GM21367 (cell line): ENCODE results near the gene SH3TC1.

Source experiments
- ATAC-seq: cut with Tn5 transposase; IDR thresholded peaks from one replicate; pipeline ENCODE4 v1.9.1; 2021; ENCODE audit not compliant: unreplicated experiment

SH3TC1 gene

DNA sequence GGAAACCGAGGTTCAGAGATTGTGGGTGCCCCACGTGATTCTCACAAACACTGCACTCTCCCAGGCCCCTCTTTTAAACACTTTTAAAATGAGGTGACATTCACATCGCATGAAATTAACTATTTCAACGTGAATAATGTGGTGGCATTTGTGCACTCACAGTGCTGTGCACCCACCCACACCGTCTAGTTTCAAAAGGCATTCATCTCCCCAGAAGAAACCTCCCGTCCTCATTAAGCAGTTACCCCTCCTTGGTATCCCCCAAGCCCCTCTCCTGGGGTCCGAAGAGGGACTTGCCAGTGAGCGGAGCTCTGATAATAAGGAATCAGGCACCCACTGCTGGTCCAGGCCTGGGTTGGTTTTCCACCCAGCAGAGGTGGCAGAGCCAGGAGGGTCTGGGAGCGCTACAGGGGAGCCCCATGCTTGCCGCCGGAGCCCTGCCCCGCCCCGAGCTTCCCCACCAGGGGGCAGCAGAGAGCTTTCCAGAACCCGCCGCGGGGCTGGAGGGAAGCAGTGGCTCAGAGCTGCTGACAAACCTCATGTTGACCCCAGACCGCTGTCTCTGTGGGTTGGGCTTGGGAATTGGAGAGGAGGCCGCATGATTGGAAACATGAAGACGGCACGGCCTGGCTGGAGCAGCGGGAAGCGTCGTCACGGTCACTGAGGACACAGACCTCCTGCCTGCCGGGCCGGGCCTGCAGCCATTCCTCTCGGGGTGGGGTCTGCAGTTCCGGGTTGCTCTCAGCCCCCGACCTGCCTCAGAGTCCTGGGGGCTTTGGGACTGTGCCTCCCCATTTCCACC, 43.0 kb downstream of the SH3TC1 start:
- ATAC-seq, result no peak

DNA sequence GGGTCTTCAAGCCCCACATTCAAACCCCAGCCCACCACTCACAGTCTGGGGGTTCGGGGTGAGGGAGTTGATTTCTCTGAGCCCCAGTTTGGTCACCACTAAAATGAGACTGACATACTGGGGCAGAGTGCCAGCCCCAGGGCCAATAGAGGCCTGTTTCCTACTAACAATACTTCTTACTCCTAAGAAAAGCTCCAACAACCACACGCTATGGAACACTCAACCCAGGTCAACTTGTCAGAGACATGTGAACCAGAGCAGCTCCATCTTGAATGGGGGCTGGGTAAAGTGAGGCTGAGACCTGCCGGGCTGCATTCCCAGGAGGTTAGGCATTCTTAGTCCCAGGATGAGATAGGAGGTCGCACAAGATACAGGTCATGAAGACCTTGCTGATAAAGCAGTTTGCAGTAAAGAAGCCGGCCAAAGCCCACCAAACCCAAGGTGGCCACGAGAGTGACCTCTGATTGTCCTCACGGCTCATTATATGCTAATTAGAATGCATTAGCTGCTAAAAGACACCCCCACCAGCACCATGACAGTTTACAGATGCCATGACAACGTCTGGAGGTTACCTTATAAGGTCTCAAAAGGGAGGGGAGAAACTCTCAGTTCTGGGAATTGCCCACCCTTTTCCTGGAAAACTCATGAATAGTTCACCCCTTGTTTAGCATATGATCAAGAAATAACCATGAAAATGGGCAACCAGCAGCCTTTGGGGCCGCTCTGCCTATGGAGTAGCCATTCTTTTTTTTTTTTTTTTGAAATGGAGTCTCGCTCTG, 43.9 kb downstream of the SH3TC1 start:
- no peak for ATAC-seq

DNA sequence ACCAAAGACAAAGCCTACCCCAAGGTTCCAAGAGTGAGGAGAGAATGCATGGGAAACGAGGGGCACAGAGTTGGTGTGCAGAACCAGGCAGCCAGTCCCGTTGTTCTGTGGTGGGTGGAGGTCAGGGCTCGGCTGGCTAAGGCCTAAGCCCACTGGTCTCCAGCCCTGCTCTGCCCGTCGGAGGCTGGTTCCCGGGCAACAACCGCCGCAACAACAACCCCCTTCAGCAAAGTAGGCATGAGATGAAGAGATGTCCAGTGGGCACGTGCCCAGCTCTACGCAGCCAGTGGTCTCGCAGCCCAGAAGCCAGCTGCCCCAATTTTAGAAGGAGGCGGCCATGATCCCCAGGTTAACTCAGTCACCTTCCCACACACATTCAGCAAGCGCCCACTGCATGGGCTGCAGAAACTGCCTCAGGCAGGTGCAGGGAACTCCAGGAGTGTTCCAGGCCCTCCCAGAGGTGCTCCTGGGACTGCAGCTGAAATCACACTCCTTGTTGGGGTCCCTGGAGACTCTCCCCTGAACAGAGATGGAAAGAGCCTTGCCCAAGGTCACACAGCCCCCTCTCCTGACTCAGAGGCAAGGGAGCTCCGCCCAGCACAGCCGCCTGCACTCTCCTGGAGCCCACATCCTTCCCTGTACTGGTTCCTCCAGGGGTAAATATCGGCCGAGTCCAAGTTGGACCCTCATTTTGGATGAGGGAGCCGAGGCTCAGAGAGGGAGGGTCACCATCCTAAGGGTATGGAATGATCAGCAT, 45.1 kb downstream of the SH3TC1 start:
- ATAC-seq, result no peak

DNA sequence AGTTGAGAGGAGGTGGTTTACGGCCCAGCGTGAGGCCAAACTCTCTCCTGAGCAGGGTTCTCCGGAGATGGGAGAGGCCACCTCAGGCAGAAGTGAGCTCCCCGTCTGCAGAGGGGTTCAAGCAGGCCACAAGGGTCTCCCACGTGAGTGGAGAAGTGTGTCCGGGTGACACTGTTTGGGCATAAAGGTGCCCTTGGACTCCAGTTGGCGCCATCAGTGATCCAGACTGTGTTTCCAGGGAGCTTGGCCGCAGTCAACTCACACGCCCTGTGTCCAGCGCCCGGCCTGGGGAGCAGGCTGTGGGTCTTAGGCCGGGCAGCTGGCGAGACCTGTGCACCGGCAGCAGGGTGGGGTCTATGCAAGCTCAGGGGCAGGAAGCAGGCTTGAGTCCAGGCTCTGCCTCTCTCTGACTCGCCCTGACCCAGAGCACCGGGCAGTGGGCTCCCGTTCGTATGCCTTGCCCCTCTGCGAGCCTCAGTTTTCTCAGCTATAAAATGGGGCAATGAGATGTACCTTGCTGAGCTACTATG, 45.9 kb downstream of the SH3TC1 start:
- ATAC-seq, result no peak

GRCh38 chr4:8245884-8246833, 47.1 kb downstream of the SH3TC1 start:
- ATAC-seq, result no peak

DNA sequence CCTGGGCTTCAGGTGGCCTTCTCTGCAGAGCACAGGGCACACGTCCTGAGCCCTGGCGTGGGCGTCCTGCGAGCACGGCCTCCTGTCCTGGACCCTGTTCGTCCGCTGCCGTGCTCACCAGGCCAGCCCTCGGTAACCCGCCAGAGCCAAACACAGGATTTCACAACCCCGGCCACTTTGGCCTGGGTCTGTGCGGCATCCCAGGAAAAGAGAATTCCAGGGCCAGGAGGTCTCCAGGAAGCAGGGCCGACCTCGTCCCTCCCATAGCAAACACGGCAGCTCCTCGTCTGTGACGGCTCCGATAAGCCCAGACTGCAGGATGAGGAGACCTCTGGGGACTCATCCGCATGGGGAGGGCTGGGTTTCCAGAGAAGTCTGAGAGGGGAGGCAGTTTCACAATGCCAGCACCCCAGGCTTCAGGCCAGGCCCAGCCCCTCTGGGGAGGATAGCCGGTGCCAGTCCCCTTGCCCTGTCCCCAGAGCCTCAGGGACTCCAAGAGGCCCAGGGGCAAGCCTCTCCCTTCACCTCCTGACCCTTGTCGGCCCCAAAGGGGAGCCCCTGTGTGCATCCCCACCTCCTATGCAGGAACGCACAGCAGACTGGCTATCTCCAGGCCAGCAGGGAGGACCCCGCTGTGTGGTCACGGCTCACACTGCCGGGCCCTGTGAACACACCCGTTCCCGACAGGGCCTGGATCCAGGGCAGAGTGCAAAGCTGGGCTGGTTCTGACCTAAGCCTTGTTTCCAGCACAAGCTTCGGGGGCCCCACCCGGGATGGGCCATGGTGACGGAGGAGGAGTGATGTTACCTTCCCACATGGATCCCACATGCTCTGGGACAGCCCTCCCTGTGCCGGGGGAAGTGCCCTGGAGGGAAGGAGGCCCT, 48.2 kb downstream of the SH3TC1 start:
- no peak for ATAC-seq

DNA sequence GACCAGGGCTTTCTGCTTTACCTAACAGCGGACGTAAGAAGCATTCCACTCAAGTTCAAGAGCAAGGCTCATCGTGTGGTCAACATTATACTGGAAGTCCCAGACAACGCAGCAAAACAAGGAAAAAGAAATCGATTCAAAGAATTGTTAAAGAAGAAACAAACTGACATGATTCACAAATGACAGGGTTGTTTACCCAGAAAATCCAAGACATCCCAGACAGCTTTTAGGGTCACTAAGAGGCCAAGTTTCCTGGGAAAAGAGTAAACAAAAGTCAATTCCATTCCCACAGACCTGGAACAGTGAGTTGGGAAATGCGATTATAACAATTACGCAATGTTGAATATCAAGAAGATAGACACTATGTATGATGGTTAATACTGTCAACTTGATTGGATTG, 49.0 kb downstream of the SH3TC1 start:
- ATAC-seq, result no peak

DNA sequence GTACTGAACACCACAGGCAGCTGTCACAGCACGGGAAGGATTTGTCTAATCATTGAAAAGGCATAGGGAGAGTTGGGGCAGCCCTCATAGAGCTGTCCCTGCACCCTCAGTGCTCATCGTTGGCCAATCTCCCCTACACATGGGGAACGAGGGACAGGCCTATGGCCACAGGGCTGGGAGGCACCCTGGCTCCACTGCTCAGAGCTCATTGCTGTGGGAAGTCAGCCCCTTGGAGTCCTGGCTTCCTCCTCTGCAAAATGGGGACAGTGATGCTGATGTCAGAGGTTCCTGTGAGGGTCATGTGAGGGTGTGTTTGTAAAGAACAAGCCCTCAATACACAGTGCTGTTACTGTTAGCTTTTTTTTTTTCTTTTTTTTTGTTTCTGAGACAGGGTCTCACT, 51.1 kb downstream of the SH3TC1 start:
- ATAC-seq, result no peak

DNA sequence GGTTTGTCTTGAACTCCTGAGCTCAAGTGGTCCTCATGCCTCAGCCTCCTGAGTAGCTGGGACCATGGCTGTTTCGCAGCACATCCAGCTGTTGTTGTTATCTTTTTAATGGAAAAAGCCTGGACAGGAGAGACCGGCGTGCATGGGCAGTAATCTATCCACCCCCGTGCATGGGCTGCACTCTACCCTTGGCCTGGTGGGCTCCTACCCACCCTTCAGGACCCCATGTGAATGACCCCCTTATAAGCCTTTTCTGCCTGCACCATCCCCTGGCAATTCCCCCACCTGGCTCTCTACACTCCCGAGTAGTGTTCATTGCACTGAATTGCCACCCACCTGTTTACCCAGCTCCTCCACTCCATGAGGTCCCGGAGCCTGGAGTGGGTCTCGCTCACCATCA, 51.5 kb downstream of the SH3TC1 start:
- ATAC-seq, result no peak

GRCh38 chr4:8251110-8251883, 52.2 kb downstream of the SH3TC1 start:
- ATAC-seq, result no peak

- no peak for ATAC-seq
Observed at GRCh38 chr4:8252301-8253173, 53.4 kb downstream of the SH3TC1 start.

GRCh38 chr4:8254076-8254475, 55.0 kb downstream of the SH3TC1 start:
- no peak for ATAC-seq

DNA sequence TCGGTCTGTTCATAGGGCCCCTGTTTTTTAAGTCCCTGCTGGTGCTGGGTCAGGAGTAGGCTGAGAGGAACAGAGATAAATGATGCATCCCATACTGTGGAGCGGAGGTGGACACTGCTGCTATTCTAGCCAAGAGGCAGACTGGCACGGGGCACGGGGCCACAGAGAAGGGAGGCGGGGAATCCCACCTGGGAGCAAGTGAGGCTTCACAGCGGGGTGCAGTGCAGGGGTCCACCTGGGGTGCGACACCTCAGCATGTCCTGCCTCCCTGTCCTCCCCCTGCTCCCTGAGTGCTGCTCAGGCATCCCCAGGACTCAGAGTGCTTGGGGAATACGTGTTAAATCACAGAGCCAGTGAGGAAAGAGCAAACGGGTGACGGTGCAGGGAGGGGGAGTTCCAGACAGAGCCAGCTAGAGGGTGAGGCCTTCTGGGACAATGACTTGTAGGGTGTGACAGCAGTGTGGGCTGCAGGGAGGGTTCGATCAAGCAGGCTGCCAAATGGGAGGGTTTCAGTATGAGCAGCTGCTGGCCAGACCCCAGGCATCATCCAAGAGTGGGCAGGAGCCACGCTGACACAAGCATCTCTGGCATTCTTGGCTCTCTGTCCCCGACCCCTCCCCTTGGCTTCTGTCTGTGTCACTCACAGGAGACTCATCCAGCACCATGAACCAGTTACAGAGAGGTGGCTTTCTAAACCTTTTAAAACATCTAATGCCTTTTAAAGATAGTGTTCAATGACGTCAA, 56.8 kb downstream of the SH3TC1 start:
- no peak for ATAC-seq

GRCh38 chr4:8257854-8258253, 58.8 kb downstream of the SH3TC1 start:
- ATAC-seq, result no peak

GRCh38 chr4:8258552-8259212, 59.6 kb downstream of the SH3TC1 start:
- no peak for ATAC-seq

DNA sequence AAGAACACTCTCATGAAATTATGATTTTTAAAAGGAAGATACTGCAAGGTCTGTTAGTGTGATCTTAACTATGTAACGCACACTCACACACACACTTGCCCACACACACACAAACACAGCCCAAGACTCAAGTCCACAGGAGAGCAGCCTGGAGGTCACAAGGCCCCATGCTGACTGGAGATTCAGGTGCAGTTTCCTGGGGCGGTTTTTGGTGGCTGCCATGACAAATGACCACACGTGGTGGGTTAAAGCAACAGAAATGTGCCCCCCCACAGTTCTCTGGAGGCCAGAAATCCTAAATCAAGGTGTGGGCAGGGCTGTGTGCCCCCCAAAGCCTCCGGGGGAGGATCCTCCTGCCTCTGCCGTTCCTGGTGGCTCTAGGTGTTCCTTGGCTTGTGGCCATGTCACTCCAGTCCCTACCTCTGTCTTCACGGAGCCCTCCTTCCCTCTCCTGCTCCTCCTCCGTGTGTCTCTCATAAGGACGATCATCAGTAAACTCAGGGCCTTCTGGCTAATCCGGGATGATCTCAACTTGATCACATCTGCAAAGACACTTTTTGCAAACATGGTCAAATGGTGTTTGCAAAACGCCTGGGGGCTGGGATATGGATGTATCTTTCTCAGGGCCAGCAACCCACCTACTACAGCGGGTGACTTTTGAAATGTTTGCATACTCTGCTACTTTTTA, 60.8 kb downstream of the SH3TC1 start:
- ATAC-seq, result no peak
